Activated naive CD4-positive, alpha-beta T cell treated with anti-CD3 and anti-CD28 coated beads, Interleukin-2, amount 50 U/mL, for 72 hours (primary cell): ENCODE measurements around the gene GNAS. TPM values are rescaled to one million over a fixed set of nuclear protein-coding genes. Genes with fewer than 3 reads are reported as not detected.
A peak's percentile ranks its signal among the peaks of the same experiment; 100 is the strongest.

Source experiments
- ATAC-seq, 2 donors: fragments of 150-1000 bp; cut with Tn5 transposase; 2 replicates each; pipeline ENCODE4 v1.10.0; 2021; ENCODE audit warnings: mild to moderate bottlenecking in 2 of 2, moderate library complexity in 2 of 2
- DNase-seq, 2 donors: peaks; one replicate each; pipeline ENCODE4 v3.0.0; 2021 to 2022; ENCODE audit warnings: low spot score in 2 of 2
- H3K27ac Mint-ChIP-seq, 2 donors: one replicate each; pipeline ENCODE4 v1.8.0; 2022; ENCODE audit warnings: mild to moderate bottlenecking in 2 of 2, mixed read lengths in 2 of 2
- H3K36me3 Mint-ChIP-seq, 2 donors: one replicate each; pipeline ENCODE4 v1.8.0; 2022; ENCODE audit warnings: mixed read lengths in 2 of 2
- H3K9me3 Mint-ChIP-seq, 2 donors: one replicate each; pipeline ENCODE4 v1.8.0; 2022; ENCODE audit warnings: mixed read lengths in 2 of 2
- total RNA-seq, 2 donors: library from RNA; stranded (reverse); gene quantifications; one replicate each; pipeline ENCODE4 v1.2.3, GENCODE V29; 2022

Gene GNAS
- total RNA-seq, 2 donors from 2014 or later: 624 to 863 TPM

GRCh38 chr20:58841539-58842264, 10.8 kb upstream of the GNAS start:
- Mint-ChIP-seq H3K36me3 (peaks cover 0 to 13% of the 10 kb centered on the region in 2 donors), H3K9me3 (no peaks in the 10 kb centered on the region), H3K27ac (no peak overlapping the region)
- ATAC-seq (no peak), DNase-seq (no peak)

GRCh38 chr20:58842276-58842675, 10.2 kb upstream of the GNAS start:
- Mint-ChIP-seq H3K27ac (no peak overlapping the region), H3K36me3 (peaks cover 0 to 13% of the 10 kb centered on the region in 2 donors), H3K9me3 (no peaks in the 10 kb centered on the region)
- ATAC-seq: no peak
- DNase-seq: no peak

DNA sequence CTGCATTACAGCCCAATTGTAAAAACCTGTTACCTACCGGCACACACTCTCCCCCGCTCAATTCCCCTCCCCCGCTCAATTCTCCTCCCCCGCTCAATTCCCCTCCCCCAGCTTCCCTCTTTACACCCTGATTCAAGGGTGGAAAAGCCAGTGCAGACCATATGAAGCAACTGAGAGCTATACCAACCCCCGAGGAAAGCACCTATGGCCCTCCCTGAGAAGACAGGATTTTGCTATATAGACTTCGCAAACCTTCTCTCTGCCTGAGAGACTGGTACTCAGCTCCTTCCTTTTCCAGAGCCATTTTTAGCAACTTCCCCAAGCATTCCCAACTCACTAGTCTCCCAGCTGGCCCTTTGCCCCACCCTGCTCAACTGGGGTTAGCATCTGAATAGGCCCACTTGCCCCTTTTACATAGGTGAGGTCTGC, 9.4 kb upstream of the GNAS start:
- Mint-ChIP-seq H3K9me3 (no peaks in the 10 kb centered on the region), H3K36me3 (peaks cover 0 to 13% of the 10 kb centered on the region in 2 donors), H3K27ac (no peak overlapping the region)
- DNase-seq (no peak), ATAC-seq (no peak)

GRCh38 chr20:58845706-58846105, 6.8 kb upstream of the GNAS start:
- H3K27ac Mint-ChIP-seq: no peak overlapping the region
- H3K36me3 Mint-ChIP-seq: peaks cover 9 to 12% of the 10 kb centered on the region in 2 donors
- DNase-seq (no peak), ATAC-seq (no peak)
- H3K9me3 Mint-ChIP-seq: no peaks in the 10 kb centered on the region

- ATAC-seq (peak in 1 of 2 donors; percentile 12), DNase-seq (no peak)
- Mint-ChIP-seq H3K9me3 (no peaks in the 10 kb centered on the region), H3K27ac (no peak overlapping the region), H3K36me3 (peaks cover 7 to 18% of the 10 kb centered on the region in 2 donors)
Measured at GRCh38 chr20:58847463-58847862, 5.1 kb upstream of the GNAS start.

- Mint-ChIP-seq H3K36me3 (peaks cover 7 to 18% of the 10 kb centered on the region in 2 donors), H3K27ac (peak within 1 kb of the TSS in 1 of 2 donors; percentile 85), H3K9me3 (no peaks in the 10 kb centered on the region)
- DNase-seq: peak; percentile 87 to 93
- ATAC-seq: peak; percentile 88 to 91
Measured at GRCh38 chr20:58850693-58851174, 1.8 kb upstream of the GNAS start, which contains the start of gene GNAS-AS1. TSS of gene GNAS-AS1 (minus strand) at chr20:58850902.

GRCh38 chr20:58851221-58851968, 1.1 kb upstream of the GNAS start:
- no peak overlapping the region for H3K27ac Mint-ChIP-seq
- no peaks in the 10 kb centered on the region for H3K9me3 Mint-ChIP-seq
- H3K36me3 Mint-ChIP-seq: peaks cover 7 to 18% of the 10 kb centered on the region in 2 donors
- DNase-seq (peak in 1 of 2 donors; percentile 16), ATAC-seq (peak; percentile 12 to 13)

- Mint-ChIP-seq H3K9me3 (no peaks in the 10 kb centered on the region), H3K36me3 (peaks cover 7 to 18% of the 10 kb centered on the region in 2 donors), H3K27ac (no peak overlapping the region)
- ATAC-seq (no peak), DNase-seq (no peak)
Measured at GRCh38 chr20:58851969-58852458, 502 bp upstream of the GNAS start.

- peak in 1 of 2 donors; percentile 15 for DNase-seq
- peaks cover 7 to 18% of the 10 kb centered on the region in 2 donors for H3K36me3 Mint-ChIP-seq
- H3K27ac Mint-ChIP-seq: no peak overlapping the region
- H3K9me3 Mint-ChIP-seq: no peaks in the 10 kb centered on the region
- no peak for ATAC-seq
Measured at GRCh38 chr20:58853466-58853865, 950 bp downstream of the GNAS start.

DNA sequence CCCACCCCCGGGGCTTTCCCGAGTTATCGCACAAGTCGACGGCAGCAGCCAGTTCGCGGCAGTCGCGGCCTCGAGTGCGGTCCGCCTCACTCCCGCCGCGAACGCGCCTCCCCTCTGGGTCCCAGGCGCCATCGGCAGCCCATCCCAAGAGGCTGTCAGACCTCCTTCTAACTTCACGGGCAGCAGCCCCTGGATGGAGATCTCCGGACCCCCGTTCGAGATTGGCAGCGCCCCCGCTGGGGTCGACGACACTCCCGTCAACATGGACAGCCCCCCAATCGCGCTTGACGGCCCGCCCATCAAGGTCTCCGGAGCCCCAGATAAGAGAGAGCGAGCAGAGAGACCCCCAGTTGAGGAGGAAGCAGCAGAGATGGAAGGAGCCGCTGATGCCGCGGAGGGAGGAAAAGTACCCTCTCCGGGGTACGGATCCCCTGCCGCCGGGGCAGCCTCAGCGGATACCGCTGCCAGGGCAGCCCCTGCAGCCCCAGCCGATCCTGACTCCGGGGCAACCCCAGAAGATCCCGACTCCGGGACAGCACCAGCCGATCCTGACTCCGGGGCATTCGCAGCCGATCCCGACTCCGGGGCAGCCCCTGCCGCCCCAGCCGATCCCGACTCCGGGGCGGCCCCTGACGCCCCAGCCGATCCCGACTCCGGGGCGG, 1.6 kb downstream of the GNAS start:
- Mint-ChIP-seq H3K27ac (no peak overlapping the region), H3K36me3 (peaks cover 7 to 18% of the 10 kb centered on the region in 2 donors), H3K9me3 (no peaks in the 10 kb centered on the region)
- no peak for DNase-seq
- no peak for ATAC-seq

DNA sequence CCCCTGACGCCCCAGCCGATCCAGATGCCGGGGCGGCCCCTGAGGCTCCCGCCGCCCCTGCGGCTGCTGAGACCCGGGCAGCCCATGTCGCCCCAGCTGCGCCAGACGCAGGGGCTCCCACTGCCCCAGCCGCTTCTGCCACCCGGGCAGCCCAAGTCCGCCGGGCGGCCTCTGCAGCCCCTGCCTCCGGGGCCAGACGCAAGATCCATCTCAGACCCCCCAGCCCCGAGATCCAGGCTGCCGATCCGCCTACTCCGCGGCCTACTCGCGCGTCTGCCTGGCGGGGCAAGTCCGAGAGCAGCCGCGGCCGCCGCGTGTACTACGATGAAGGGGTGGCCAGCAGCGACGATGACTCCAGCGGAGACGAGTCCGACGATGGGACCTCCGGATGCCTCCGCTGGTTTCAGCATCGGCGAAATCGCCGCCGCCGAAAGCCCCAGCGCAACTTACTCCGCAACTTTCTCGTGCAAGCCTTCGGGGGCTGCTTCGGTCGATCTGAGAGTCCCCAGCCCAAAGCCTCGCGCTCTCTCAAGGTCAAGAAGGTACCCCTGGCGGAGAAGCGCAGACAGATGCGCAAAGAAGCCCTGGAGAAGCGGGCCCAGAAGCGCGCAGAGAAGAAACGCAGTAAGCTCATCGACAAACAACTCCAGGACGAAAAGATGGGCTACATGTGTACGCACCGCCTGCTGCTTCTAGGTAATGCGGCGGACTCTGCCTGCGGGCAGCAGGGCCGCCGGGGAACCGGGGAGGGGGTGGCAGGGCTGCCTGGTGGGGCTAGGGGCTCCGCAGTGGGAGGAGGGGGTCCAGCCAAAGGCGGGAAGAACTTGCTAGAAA, 2.3 kb downstream of the GNAS start:
- no peaks in the 10 kb centered on the region for H3K9me3 Mint-ChIP-seq
- ATAC-seq (peak in 1 of 2 donors; percentile 41), DNase-seq (peak in 1 of 2 donors; percentile 15)
- no peak overlapping the region for H3K27ac Mint-ChIP-seq
- peaks cover 7 to 17% of the 10 kb centered on the region in 2 donors for H3K36me3 Mint-ChIP-seq

DNA sequence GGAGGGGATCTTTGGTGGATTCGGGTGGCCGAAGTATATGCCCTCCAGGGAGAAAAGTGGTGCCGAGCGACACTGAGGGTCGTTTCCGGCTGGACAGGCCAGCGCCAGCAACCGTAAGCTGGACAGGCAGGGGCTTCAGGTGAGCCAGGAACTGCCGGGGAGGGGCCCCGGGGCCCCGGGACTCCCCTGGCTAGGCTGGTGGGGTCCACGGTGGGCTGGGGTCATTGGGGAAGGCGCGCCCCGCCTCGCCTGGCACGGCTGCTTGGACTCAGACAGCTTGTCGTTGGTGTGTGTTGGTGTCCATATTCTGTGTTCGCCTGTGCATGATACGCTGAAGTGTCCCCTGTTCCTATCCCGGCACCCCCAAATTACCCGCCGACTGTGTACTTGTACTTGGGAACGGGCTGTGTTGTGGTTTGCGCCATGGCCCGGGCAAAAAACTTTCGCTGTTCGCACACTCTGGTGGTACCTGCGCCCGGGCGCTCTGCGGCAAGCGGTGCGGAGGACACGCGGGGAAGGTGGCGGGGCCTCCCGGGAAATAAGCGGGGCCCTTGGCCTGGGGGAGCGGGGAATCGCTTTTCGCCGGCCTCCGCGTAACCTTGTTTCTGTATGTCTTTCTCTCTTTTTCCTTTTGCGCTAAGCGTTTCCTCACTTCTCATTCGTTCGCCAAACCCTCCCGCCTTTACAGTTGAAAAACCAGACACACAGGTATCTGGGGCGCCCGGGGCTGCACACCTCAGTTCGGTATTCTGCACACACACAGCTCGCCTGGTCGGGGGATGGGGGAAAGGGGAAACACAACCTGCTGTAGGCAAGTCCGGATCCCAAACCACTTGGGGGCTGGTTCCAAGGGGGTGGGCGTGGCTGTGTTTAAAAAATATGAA, 3.2 kb downstream of the GNAS start:
- ATAC-seq: no peak
- no peak overlapping the region for H3K27ac Mint-ChIP-seq
- H3K36me3 Mint-ChIP-seq: peaks cover under 1 to 8% of the 10 kb centered on the region in 2 donors
- no peaks in the 10 kb centered on the region for H3K9me3 Mint-ChIP-seq
- no peak for DNase-seq

GRCh38 chr20:58863044-58863790, 10.7 kb downstream of the GNAS start:
- no peak for DNase-seq
- no peak overlapping the region for H3K27ac Mint-ChIP-seq
- H3K9me3 Mint-ChIP-seq: no peaks in the 10 kb centered on the region
- ATAC-seq: no peak
- no peaks in the 10 kb centered on the region for H3K36me3 Mint-ChIP-seq

- H3K36me3 Mint-ChIP-seq: no peaks in the 10 kb centered on the region
- H3K27ac Mint-ChIP-seq: no peak overlapping the region
- DNase-seq (no peak), ATAC-seq (no peak)
- H3K9me3 Mint-ChIP-seq: no peaks in the 10 kb centered on the region
Measured at GRCh38 chr20:58864346-58864745, 11.8 kb downstream of the GNAS start.

- no peak for ATAC-seq
- no peak for DNase-seq
- Mint-ChIP-seq H3K36me3 (no peaks in the 10 kb centered on the region), H3K27ac (no peak overlapping the region), H3K9me3 (no peaks in the 10 kb centered on the region)
Measured at GRCh38 chr20:58865843-58866242, 13.3 kb downstream of the GNAS start.
